Activated T-cell treated with anti-CD3 and anti-CD28 coated beads, Interleukin-2, amount 50 U/mL, for 48 hours (primary cell): Measurements from ENCODE around the gene PTTG1IP.

Experiments used
- DNase-seq, 2 experiments: peaks; one replicate each; pipeline ENCODE4 v3.0.0-alpha.2; 2020

Gene PTTG1IP

DNA sequence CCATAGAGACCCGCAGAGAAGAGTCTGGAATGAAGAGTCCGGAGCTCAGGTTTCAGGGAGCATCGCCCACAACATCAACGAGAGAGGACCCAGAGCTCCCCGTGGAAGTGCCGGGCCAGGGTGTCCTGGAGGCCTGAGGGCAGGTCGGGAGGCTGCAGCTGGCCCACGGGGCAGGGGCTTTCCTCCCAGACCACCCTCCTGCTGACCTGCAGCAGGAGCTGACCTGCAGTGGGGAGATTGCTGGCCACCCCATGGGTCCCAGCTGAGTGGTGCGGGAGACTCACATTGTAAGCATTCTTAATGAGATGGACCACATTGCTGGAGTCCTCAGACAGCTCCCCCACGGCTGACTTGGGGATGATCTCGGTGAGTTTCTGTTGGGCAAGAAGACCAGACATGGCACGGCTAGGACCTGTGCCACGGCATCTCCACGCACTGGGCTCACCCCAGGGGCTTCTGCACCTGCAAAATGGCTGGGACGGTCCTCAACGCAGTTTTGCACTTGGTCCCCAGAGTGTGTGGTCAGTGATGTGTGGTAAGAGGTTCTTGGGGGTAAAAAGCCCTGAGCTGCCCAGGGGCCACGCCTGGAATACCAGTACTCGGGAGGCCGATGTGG, 21.3 kb upstream of the PTTG1IP start:
- no peak for DNase-seq

DNA sequence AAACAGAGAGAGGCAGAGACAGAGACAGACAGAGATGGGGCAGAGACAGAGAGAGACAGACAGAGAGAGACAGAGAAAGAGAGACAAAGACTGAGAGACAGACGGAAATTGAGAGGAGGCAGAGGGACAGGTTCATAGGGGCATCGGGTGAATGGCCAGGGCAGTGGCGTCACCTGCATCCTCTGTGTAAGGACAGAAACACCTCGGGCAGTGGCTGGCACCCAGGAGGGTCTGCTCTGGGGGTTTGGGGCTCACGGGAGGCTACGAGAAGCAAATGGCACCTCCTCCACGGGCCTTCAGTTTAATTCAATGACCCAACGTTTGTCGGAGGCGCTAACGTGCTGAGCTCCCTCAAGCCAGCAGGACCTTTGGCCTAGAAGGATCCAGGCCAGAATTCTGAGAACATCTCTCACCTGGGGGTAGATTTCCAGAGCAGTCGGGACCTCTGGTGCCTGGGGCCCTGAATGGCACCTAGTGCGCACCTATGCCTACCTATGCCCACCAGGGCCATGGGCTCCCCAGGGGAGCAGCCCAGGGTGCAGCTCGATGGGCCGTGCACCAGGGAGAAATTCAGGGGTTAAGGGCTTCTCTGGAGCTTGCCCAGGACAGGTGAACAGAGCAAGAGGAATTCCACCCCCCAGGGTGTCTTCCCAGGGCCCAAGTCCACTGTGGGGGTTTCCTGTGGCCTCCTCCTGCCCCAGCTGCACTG, 20.6 kb upstream of the PTTG1IP start:
- DNase-seq = no peak

DNA sequence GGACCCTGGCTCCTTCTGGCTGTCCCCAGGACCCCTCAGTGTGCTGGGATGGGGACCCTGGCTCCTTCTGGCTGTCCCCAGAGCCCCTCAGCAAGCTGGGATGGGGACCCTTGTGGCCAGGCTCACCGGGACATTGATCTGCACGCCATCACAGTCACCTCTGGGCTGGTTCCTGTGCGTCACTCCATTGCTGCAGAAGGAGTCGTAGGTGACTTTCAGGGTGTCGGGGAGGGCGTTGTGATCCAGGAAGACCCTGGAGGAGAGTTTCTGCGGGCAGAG, 19.7 kb upstream of the PTTG1IP start:
- DNase-seq = no peak

DNA sequence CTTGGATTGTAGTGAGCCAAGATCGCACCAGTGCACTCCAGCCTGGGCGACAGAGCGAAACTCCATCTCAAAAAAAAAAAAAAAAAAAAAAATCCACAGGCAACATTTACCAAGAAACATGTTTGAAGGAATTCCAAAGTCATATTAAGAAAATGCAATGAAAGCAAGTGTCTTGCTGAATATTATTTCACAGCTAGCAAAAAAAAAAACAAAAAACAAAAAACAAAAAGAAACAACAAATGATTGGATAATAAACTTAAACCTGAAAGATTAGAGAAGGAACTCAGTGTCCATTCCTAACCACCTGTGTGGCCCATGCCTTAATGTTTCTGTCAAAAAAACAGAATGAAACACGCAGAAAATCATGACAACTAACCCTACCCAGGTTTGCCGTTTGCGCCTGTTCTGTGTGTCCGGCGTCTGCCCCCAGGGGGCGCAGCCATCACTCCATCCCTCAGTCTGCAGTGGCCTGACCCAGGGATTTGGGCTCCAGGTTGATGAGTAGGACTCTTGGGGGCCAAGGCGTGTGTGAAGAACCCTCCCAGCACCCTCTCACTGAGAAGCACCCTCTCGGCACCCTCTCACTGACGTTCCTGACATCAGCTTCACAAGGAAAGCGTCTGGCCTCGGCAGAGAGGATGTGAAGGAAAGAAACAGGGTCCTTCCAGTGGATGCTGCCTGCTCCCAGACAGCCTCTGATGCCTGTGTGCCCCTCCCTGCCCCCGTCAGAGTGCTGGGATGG, 19.2 kb upstream of the PTTG1IP start:
- peak; percentile 87 for DNase-seq

DNA sequence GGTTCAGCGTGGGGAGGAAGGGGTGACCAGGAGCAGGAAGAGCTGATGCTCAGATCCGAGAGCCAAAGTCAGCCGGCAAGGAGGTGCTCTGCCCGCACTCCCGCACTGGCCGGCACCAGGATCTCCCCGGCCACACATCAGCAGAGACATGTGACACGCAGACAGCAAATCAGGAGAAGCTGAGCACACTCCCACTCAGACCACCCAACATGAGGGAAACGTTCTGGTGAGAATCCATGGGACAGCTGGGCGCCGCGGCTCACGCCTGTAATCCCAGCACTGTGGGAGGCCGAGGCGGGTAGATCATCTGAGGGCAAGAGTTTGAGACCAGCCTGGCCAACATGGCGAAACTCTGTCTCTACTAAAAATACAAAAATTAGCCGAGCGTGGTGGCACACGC, 18.6 kb upstream of the PTTG1IP start:
- DNase-seq = no peak

DNA sequence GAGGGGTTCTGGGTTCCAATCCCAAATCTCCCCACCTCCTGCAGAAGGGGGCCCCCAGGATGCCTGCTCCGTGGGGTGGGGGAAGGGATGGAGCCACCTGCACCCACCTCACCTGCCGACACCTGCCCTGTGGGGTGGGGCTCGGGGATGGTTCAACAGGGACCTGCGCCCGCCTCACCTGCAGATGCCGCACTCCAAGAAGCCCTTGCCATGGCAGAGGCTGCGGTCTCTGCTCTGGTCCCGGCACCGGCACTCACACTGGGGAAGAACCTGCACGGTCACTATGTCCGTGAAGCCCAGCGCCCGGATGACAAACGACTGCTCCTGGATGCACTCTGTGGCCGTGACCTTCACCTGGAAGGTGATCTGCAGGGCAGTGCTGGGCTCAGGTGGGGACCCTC, 18.1 kb upstream of the PTTG1IP start:
- DNase-seq = no peak

DNA sequence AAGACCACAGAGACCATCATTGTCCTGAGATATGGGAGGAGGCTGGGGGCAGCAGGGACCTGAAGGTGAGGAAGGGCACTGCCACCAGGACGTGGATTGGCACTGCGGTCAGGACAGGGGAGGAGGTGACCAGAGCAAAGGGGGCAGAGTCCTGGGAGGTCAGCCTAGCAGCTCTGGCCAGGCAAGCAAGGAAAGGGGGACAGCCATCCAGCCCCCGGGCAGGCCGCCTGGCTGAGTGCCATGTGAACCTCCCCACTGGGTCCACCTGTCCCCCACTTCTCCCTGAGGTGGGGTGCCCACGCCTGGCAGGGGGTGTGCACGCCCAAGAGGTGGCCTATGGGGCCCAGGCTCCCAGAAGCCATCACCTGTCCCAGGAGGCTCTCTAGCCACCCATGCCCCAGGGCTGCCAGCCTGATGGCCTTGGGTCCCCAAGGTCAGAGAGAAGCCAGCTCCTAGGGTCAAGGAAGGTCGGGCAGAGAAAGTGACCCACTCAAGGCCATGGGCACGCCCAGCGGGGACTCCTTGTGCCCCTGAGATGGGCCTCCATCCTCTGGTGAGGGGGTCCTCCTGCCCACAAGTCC, 17.6 kb upstream of the PTTG1IP start:
- no peak for DNase-seq

DNA sequence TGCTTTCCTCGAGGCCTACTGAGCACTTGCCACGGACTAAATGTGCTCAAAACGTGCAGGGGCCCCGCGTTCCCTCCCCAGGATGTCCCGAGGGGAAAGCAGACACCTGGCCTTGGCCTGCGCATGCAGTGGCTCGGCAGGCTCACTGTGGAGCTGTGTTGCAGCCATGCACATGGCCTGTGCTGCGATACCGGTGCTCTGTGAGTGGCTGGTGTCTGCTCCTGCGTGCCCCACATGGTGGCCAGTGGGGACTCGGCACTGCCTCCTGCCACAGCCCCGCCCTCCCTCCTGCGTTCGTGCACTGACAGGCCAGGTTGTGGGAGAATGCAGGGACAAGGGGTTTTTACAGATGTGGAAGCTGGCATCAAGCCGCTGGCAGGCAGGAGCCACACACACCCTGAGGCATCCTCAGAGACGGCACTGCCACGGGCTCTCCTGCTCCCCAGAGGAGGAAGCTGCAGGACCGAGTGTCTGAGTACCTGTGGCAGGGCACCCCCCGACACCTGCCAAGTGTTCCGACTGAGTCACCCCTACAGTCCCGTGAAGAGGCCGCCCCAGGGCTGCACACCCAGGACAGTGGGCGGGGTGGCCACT, 16.9 kb upstream of the PTTG1IP start:
- no peak for DNase-seq

DNA sequence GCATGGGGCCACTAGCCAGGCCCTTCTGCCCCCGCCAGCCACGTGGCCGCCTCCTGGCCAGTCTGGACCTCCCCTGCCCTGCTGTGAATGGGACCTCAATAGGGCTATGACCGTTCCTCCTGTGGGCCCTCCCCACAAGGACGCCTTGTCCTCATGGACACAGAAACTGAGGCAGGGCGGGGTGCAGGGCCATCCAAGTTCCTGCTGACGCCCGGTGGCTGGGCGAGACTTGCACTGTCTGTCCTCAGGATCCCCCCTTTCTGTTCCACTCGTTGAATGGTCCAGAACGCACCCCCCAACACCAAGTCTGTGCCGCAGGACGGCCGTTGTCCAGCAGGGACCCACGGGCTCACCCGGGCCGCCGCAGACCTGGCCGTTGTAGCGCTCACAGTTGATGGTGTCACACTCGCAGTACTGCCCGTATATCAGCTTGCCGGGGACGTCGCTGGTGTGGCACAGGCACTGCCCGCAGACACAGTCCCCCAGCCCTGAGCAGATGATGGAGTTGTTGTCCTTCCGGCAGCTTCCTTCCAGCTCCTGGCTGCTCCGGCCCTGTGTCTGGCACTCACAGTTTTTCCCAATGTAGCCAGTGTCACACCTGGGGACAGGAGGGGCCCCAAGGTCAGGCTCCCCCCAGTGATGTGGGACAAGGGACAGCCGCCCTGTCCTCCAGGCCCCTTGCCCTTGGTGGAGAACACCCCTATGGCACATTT, 16.3 kb upstream of the PTTG1IP start:
- DNase-seq = no peak

DNA sequence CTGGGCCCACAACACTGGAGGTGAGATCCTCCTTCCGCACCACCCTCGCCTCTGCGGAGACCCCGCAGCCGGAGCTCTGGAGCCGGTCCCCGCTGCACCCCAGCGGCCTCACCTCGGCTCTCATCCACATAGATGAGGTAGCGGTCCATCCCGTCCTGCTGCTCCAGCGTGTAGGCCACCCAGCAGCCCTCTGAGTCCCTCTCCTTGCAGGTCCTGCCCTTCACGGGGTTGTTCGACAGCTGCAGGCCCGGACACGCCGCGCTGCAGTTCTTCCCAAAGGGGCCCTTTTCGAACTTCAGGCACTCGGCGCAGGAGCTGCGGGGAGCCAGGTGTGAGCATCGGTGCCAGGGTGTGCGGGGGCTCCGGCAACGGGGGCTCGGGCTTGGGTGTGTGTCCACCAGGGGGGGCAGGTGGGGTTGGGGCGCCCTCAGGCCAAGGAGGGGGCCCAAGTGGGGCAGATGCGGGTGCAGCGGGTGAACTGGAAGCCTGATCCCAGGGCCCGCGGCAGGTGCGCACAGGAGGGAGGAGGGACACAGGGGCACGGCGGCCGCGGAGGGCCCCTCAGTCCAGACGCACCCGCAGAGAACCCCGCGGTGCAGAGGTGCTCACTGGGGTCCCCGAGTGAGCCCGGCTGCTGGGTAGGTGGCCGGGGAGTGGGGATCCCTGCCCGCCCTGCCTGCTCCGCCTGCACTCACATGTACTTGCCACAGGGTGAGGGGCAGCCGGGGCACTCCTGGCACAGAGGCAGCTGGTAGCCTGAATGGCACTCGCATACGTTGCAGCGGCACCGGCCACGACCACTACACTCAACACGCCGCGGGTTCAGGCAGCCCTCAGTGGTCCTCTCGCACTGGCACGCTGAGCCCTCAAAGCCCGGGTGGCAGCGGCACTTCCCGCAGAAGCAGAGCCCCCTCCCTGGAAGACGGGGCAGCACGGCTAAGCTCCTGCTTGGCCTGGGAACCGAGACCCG, 15.4 kb upstream of the PTTG1IP start:
- DNase-seq = no peak

DNA sequence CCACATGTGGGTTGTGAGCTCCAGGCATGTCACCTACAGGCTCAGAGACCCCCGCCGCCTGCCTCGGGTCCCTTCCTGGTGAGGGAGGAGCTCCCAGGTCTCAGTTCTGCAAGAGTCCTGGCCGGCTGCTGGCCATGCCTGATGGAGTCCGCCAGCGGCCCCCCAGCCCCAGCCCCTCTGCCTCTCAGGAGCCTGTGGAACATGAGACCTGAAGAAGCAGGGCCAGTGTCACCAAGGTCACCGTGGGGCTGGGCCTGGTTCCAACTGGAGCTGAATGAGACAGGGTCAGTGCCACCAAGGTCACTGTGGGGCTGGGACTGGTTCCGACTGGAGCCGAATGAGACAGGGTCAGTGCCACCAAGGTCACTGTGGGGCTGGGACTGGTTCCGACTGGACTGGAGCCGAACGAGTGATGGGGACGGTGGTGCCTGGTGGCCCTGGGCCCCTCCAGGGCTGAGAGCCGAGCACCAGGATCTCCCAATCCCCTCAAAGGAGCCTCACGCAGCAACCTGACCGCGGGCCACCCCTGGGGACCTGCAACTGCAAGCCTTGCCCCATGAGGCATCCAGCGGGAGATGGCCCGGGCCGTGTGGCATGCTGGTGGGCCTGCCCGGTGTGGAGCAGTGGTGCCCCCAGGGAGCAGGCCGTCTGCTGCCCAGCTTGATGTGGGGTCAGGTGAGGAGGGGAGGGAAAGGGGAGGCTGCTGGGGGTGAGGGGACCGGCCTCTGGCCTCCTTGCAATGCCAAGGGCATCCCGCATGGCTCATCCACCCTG, 14.5 kb upstream of the PTTG1IP start:
- DNase-seq = no peak

DNA sequence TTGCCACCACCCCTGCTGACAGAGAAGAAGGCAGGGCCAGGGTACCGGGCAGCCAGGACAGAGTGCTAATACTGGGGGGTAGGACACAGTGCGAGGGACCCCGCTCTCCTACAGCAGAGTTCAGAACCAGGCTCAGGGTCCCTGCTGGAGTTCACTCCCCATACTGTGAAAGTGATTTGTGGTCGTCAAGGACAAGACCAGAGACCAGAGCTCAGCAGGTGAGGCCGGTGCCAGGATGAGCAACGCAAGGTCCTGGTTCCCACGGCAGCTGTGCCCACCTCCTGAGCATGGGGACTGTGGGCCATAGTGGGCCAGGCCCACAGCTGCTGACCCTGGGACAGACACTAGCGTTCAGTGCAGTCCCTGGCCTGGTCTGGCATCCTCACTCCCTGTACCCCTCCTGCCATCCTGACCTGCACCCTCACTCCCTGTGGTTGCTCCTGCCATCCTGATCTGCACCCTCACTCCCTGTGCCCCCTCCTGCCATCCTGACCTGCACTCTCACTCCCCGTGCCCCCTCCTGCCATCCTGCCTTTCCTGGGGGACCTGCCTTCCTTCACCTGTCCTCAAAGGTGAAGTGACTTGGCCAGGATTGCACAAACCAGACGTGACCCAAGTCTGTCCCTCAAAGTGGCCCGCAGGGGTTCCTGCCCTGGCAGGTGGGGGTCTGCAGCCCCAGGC, 13.8 kb upstream of the PTTG1IP start:
- DNase-seq = no peak

DNA sequence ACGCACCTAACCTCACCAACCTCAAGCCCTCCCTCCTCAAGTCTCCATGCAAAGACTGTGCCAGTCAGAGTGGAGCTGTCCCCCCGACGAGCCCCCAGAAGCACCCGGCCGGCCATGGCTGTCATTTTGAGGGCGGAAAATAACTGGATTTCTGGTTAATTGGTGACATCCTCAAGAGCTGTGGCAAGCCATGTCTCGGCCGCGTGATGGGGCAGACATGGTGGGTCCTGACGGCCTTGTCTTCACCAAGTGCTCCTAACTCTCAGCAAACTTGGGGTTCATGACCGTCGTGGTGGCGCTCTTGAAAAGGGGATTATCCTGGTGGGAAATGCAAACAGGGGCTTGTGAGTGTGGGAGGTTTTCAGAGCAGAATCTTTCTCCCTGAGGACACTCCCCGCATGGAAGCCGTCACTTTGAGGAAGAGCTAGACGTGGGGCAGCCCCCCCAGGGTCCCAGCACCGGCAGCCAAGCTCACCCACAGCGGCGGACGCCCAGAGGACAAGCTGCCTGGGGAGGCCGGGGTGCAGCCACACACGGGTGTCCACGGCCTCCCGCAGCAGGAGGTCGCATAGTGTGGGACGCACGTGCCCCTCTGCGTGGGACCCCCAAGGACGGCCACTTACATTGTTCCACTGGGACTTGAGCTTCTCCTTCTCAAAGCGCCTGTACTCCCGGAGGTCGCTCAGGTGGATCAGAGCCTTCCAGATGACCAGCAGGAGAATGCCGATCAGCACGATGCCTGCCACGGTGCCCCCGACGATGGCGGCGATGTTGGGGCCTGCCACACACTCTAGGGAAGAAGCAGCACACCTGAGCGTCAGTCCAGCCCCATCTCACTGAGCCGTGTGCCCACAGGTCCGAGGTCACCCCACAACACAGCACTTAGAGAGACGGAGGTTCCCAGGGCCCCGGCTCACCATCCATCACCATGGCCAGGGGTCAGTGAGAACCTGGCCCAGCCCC, 12.9 kb upstream of the PTTG1IP start:
- no peak for DNase-seq

DNA sequence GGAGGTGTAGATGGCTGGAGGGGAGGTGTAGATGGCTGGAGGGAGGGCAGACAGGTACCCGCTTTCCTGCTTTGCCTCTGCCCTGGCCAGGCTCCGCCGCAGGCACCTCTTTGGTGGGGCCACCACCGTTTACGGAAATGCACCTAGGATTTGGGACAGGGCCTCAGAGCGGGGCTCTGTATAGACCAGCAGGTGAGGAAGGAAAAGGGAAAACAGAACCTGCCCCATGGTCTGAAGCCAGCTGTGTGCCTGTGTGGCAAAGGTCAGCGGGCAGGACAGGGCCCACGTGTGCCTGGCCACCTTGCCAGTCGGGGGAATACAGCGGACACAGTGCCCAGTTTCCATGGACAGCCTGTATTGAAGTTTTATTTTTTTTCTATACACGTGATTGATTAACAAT, 12.1 kb upstream of the PTTG1IP start:
- no peak for DNase-seq

DNA sequence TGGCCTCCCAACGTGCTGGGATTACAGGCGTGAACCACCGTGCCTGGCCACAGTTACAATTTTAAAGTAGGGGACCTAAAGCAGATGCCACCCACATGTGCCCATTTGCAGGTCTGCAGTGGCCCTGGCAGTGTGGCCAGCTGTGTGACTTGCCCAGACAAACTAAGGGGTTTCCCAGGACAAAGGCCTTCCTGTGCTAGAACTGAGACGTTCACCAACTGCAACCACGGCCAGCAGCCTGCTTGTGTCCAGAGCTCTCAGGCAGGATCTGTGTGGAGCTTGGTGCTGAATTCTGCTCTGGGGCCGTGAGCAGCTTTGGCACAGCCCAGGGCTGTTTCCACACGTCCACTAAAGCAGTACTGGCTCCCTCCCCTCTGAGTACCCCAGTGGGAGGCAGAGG, 10.6 kb upstream of the PTTG1IP start:
- no peak for DNase-seq

DNA sequence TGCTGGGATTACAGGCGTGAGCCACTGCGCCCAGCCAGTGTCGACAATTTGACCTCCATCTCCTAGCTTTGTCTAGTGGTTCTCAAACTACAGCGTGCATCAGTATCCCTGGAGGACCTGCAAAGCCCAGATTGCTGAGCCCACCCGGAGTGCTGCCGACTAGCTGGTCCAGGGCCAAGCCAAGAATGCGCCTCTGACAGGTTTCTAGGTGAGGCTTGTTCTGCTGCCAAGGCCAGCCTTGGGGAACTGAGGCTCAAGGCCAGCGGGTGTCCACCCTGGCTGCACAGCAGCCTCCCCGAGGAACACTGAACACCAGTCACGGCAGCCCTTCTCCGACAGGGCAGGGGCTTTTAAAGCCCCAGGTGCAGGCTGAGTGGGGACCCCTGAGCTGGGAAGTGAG, 9.8 kb upstream of the PTTG1IP start:
- DNase-seq = no peak

DNA sequence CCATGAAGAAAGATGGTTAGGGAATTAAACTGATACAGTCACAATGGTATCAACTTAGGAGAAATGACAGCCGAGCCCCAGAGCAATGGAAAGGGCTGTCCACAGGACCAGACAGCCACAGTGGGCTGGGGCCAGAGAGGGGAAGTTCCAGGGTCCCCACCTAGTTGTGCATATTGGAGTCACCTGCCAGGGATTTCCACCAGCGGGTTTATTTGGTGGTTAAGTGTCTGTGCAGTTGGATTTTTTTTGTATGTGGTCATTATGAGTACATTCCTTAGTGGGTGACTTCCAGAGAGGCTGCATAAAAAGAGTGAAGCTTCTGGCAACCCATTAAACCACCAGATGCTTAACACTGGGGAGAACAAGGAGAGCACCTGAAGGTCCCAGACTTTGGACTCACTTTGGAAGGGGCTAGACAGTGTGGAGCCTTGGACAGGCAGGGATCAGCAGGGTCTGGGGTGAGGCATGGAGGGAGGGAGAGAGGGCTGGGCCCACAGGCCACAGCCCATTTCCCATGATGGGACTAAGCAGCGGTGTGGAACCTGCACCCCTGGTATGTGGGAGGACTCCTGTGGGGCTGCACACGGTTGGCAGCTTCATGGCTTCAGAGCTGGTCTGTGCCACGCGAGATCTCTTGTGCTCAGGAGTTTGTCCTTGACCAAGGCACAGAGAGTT, 7.8 kb upstream of the PTTG1IP start:
- DNase-seq = no peak

DNA sequence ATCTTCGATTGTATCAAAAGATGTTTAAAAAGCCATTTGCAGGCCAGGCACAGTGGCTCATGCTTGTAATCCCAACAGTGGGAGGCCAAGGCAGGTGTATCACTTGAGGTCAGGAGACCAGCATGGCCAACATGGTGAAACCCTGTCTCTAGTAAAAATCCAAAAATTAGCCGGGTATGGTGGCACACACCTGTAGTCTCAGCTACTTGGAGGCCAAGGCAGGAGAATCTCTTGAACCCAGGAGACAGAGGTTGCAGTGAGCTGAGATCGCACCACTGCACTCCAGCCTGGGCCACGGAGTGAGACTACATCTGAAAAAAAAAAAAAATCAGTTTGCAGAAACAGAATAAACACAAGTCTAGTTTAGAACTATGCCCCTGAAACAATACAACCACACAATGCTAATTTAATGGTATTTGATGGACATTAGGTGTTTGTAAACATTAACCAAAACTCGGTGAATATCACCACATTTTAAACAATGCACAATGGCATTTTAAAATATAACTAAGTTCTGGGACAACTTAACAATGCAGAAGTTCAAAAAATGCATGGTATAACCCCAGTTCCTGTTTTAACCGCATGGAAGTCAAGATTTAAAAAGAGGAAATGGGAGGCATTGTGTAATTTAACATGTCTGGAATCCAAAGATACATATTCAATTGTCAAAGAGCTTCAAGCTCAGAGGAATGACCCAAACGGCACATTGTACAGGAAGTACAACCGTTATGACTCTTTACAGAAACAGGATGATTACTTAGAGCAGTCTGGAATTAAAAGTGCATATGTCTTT, 7.1 kb upstream of the PTTG1IP start:
- DNase-seq = no peak
